HG03521 (cell line): Measurements from ENCODE around the gene OCA2.
"Not testable (repeated sequence)": the region's sequence is repeated elsewhere in the genome, so short reads cannot be mapped to it uniquely, and the experiment has no call there.

Source experiments
- ATAC-seq: cut with Tn5 transposase; IDR thresholded peaks from one replicate; pipeline ENCODE4 v1.9.1; 2021; ENCODE audit warnings: mild to moderate bottlenecking, moderate library complexity; ENCODE audit not compliant: unreplicated experiment

Gene OCA2

GRCh38 chr15:27958911-27959578 is 140.1 kb downstream of the OCA2 start:
- no peak for ATAC-seq

GRCh38 chr15:27956285-27956684 is 142.8 kb downstream of the OCA2 start:
- no peak for ATAC-seq

- no peak for ATAC-seq
These were observed 144.0 kb downstream of the OCA2 start for GRCh38 chr15:27955087-27955486.

- not testable (repeated sequence) for ATAC-seq
These were observed 146.5 kb downstream of the OCA2 start for GRCh38 chr15:27952593-27952992.

- ATAC-seq = no peak
These were observed 147.8 kb downstream of the OCA2 start for GRCh38 chr15:27951191-27951890.

- no peak for ATAC-seq
These were observed 150.0 kb downstream of the OCA2 start for GRCh38 chr15:27949089-27949488.

- ATAC-seq = no peak
These were observed 159.9 kb downstream of the OCA2 start for GRCh38 chr15:27939246-27939645.

GRCh38 chr15:27937851-27938250 is 161.3 kb downstream of the OCA2 start:
- ATAC-seq = no peak

- no peak for ATAC-seq
These were observed 163.0 kb downstream of the OCA2 start for GRCh38 chr15:27936164-27936563.

- no peak for ATAC-seq
These were observed 163.8 kb downstream of the OCA2 start for GRCh38 chr15:27935328-27935727.

GRCh38 chr15:27934782-27935181 is 164.3 kb downstream of the OCA2 start:
- no peak for ATAC-seq

- ATAC-seq = no peak
These were observed 165.6 kb downstream of the OCA2 start for GRCh38 chr15:27933562-27933961.

GRCh38 chr15:27932600-27932999 is 166.5 kb downstream of the OCA2 start:
- no peak for ATAC-seq

GRCh38 chr15:27928386-27928785 is 170.7 kb downstream of the OCA2 start:
- no peak for ATAC-seq

- ATAC-seq = no peak
These were observed 186.8 kb downstream of the OCA2 start for GRCh38 chr15:27912283-27912682.

- no peak for ATAC-seq
These were observed 192.3 kb downstream of the OCA2 start for GRCh38 chr15:27906802-27907201.

GRCh38 chr15:27903405-27903804 is 195.7 kb downstream of the OCA2 start:
- ATAC-seq = no peak

GRCh38 chr15:27902680-27903385 is 196.3 kb downstream of the OCA2 start:
- no peak for ATAC-seq

- ATAC-seq = no peak
These were observed 199.4 kb downstream of the OCA2 start for GRCh38 chr15:27899583-27900285.

- no peak for ATAC-seq
These were observed 201.6 kb downstream of the OCA2 start for GRCh38 chr15:27897481-27897880.

GRCh38 chr15:27894645-27895044 is 204.5 kb downstream of the OCA2 start:
- no peak for ATAC-seq
